Suprapubic skin (tissue), 4 donors: ENCODE results near the gene ANKS1A.

Source experiments
- EP300 ChIP-seq: sonication (generic); formaldehyde crosslinking; IDR thresholded peaks from one replicate; pipeline ENCODE4 v1.6.1; 2017; ENCODE audit warnings: antibody characterized with exemption
- POLR2A ChIP-seq, 2 donors: fragments of 450-650 bp; IDR thresholded peaks; one replicate each; pipeline ENCODE4 v1.6.1; 2017; ENCODE audit warnings: antibody characterized with exemption in 2 of 2, mild to moderate bottlenecking in 2 of 2, moderate library complexity in 2 of 2
- POLR2AphosphoS5 ChIP-seq, 3 donors: sonication (generic); formaldehyde crosslinking; IDR thresholded peaks; one replicate each; pipeline ENCODE4 v1.6.1; 2017; ENCODE audit warnings: antibody characterized with exemption in 3 of 3
- TF ChIP-seq, protein P1 (sequence below), 2 donors: fragments of 200-600 bp in 1 of 2; fragments of 450-650 bp in 1 of 2; sonication (generic) in 1 of 2; IDR thresholded peaks; one replicate each; pipeline ENCODE4 v1.5.1; 2016 to 2019; ENCODE audit warnings: antibody characterized with exemption in 2 of 2, mild to moderate bottlenecking in 1 of 2, moderate library complexity in 1 of 2

DNA sequence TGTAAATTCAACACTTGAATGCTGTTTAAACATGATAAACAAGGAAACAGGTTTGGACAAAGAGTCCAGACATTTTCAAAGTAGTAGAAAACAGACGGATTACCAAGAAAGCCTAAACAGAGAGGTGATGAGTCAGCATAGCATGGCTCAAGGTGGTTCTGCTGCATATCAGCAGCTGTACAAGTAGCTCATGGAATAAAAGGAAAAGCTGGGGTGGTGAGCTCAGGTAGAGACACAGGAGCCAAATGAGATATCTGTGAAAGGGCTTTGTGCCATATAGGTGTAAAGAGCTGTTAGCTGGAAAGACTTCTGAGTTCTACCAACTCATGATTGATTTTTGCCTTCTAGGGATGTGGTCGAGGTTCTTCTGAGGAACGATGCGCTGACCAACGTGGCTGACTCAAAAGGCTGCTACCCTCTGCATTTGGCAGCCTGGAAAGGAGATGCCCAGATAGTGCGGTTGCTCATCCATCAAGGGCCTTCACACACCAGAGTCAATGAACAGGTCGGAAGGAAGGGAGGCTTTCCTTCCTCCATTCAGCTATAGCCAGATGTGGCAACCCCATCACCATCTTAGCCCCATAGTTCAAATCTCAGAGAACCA, 80.7 kb downstream of the ANKS1A start:
- TF ChIP-seq, protein P1, sequence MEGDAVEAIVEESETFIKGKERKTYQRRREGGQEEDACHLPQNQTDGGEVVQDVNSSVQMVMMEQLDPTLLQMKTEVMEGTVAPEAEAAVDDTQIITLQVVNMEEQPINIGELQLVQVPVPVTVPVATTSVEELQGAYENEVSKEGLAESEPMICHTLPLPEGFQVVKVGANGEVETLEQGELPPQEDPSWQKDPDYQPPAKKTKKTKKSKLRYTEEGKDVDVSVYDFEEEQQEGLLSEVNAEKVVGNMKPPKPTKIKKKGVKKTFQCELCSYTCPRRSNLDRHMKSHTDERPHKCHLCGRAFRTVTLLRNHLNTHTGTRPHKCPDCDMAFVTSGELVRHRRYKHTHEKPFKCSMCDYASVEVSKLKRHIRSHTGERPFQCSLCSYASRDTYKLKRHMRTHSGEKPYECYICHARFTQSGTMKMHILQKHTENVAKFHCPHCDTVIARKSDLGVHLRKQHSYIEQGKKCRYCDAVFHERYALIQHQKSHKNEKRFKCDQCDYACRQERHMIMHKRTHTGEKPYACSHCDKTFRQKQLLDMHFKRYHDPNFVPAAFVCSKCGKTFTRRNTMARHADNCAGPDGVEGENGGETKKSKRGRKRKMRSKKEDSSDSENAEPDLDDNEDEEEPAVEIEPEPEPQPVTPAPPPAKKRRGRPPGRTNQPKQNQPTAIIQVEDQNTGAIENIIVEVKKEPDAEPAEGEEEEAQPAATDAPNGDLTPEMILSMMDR (IDR thresholded peaks at IDR 0.05): no peak
- no peak for TF ChIP-seq POLR2A (IDR thresholded peaks at IDR 0.05)
- no peak for TF ChIP-seq EP300
- no peak for TF ChIP-seq POLR2AphosphoS5 (IDR thresholded peaks at IDR 0.05)
